Smooth muscle cell (in vitro differentiated cells): ENCODE data around the gene MYMK. TPM values are rescaled to one million over a fixed set of nuclear protein-coding genes. Genes with fewer than 3 reads are reported as not detected.

ENCODE experiments used
- DNase-seq: peaks from one replicate; lab custom pipeline; 2025; ENCODE audit not compliant: unreplicated experiment; lab: John Stamatoyannopoulos, UW
- H2AFZ ChIP-seq: fragments of 200-600 bp; sonication (generic); 2 replicates; pipeline ENCODE4 v1.6.0; 2016; ENCODE audit warnings: antibody characterized with exemption, low read depth, mild to moderate bottlenecking
- H3F3A ChIP-seq: fragments of 200-600 bp; sonication (generic); 2 replicates; pipeline ENCODE4 v1.6.0; 2017; ENCODE audit warnings: antibody characterized with exemption, low read depth
- H3K27ac ChIP-seq: fragments of 200-600 bp; sonication (generic); 2 replicates; pipeline ENCODE4 v1.5.1; 2016; ENCODE audit warnings: low read depth, mild to moderate bottlenecking
- H3K27me3 ChIP-seq: fragments of 200-600 bp; sonication (generic); 2 replicates; pipeline ENCODE4 v1.6.1; 2016; ENCODE audit warnings: low read depth, mild to moderate bottlenecking
- H3K36me3 ChIP-seq: fragments of 200-600 bp; sonication (generic); 2 replicates; pipeline ENCODE4 v1.5.1; 2016; ENCODE audit warnings: low read depth
- H3K4me1 ChIP-seq: fragments of 200-600 bp; sonication (generic); 2 replicates; pipeline ENCODE4 v1.5.1; 2016; ENCODE audit warnings: low read depth
- H3K4me2 ChIP-seq: fragments of 200-600 bp; sonication (generic); 2 replicates; pipeline ENCODE4 v1.6.0; 2016; ENCODE audit warnings: mild to moderate bottlenecking
- H3K4me3 ChIP-seq: fragments of 200-600 bp; sonication (generic); 2 replicates; pipeline ENCODE4 v1.5.1; 2016; ENCODE audit warnings: mild to moderate bottlenecking
- H3K79me2 ChIP-seq: fragments of 200-600 bp; sonication (generic); 2 replicates; pipeline ENCODE4 v1.6.0; 2016; ENCODE audit warnings: low read depth, mild to moderate bottlenecking
- H3K9ac ChIP-seq: fragments of 200-600 bp; sonication (generic); 2 replicates; pipeline ENCODE4 v1.6.0; 2016; ENCODE audit warnings: low read depth
- H3K9me3 ChIP-seq: fragments of 200-600 bp; sonication (generic); replicated peaks from 2 replicates; pipeline ENCODE4 v1.5.1; 2016; ENCODE audit warnings: low read depth
- H4K20me1 ChIP-seq: fragments of 200-600 bp; sonication (generic); 2 replicates; pipeline ENCODE4 v1.6.0; 2016; ENCODE audit warnings: low read depth
- CTCF ChIP-seq: fragments of 200-600 bp; sonication (generic); IDR thresholded peaks from 2 replicates; pipeline ENCODE4 v1.5.1; 2017; ENCODE audit warnings: borderline replicate concordance, mild to moderate bottlenecking, antibody characterized with exemption; ENCODE audit not compliant: insufficient read depth, poor library complexity, severe bottlenecking
- WGBS: methylation state at CpG from one replicate; pipeline ENCODE4 v1.1.7; 2016; ENCODE audit warnings: low lambda C conversion rate; 5-methylcytosine and 5-hydroxymethylcytosine counted together
- polyA plus RNA-seq: library from polyadenylated mRNA; unstranded; fragments of >200 nt; fragmentation: Nextera tagmentation; extraction: Ambion mirVana; gene quantifications from 2 replicates; pipeline ENCODE4 v1.2.1, GENCODE V29; 2016
- total RNA-seq: library from RNA; depleted of rRNA; stranded (reverse); fragments of >200 nt; gene quantifications from 2 replicates; pipeline ENCODE4 v1.2.3, GENCODE V29; 2014

MYMK gene
- total and polyA plus RNA-seq, 2 experiments from 2014 or later, result not detected

GRCh38 chr9:133528876-133529241 is 4.1 kb upstream of the MYMK start:
- no peaks in the 10 kb centered on the region for H3K27me3 ChIP-seq
- TF ChIP-seq CTCF, result no peak
- WGBS, result 87% methylated on average over 11 of the region's 11 CpGs

GRCh38 chr9:133528001-133528875 is 3.5 kb upstream of the MYMK start:
- no peaks in the 10 kb centered on the region for H3K79me2 ChIP-seq
- H3K4me3 ChIP-seq, result no peak overlapping the region
- H3K9me3 ChIP-seq, result no peaks in the 10 kb centered on the region
- H3K36me3 ChIP-seq, result no peaks in the 10 kb centered on the region
- no peak overlapping the region for H2AFZ ChIP-seq
- peaks cover 13% of the 10 kb centered on the region for H3K4me1 ChIP-seq
- H3F3A ChIP-seq, result no peaks in the 10 kb centered on the region
- no peak for DNase-seq
- no peak overlapping the region for H3K9ac ChIP-seq
- H3K27me3 ChIP-seq, result no peaks in the 10 kb centered on the region
- H3K27ac ChIP-seq, result no peak overlapping the region
- no peaks in the 10 kb centered on the region for H4K20me1 ChIP-seq
- H3K4me2 ChIP-seq, result peak overlapping the region; percentile 22
- WGBS, result 82% methylated on average over 22 of the region's 22 CpGs
- no peak for TF ChIP-seq CTCF

More at GRCh38 chr9:133528876-133529241, 4.1 kb upstream of the MYMK start:
- no peak for DNase-seq
- H4K20me1 ChIP-seq, result no peaks in the 10 kb centered on the region
- H3K27ac ChIP-seq, result no peak overlapping the region
- H3K4me1 ChIP-seq, result peaks cover 13% of the 10 kb centered on the region
- H3K9ac ChIP-seq, result no peak overlapping the region
- H3K4me2 ChIP-seq, result peak overlapping the region; percentile 22
- H3K9me3 ChIP-seq, result no peaks in the 10 kb centered on the region
- no peak overlapping the region for H2AFZ ChIP-seq
- no peaks in the 10 kb centered on the region for H3K79me2 ChIP-seq
- H3K36me3 ChIP-seq, result no peaks in the 10 kb centered on the region
- H3K4me3 ChIP-seq, result no peak overlapping the region
- H3F3A ChIP-seq, result no peaks in the 10 kb centered on the region

GRCh38 chr9:133527444-133527920 is 2.7 kb upstream of the MYMK start:
- H3K9ac ChIP-seq, result no peak overlapping the region
- no peaks in the 10 kb centered on the region for H4K20me1 ChIP-seq
- H3F3A ChIP-seq, result no peaks in the 10 kb centered on the region
- DNase-seq, result no peak
- peak overlapping the region; percentile 72 for H3K4me2 ChIP-seq
- H3K36me3 ChIP-seq, result no peaks in the 10 kb centered on the region
- no peak overlapping the region for H3K4me3 ChIP-seq
- no peaks in the 10 kb centered on the region for H3K79me2 ChIP-seq
- 54% methylated on average over 17 of the region's 18 CpGs for WGBS
- no peaks in the 10 kb centered on the region for H3K27me3 ChIP-seq
- no peak for TF ChIP-seq CTCF
- H3K9me3 ChIP-seq, result no peaks in the 10 kb centered on the region
- peaks cover 13% of the 10 kb centered on the region for H3K4me1 ChIP-seq
- H3K27ac ChIP-seq, result no peak overlapping the region
- H2AFZ ChIP-seq, result peak overlapping the region; percentile 76
